K562 (cell line): ENCODE results near the gene CHM. TPM values are rescaled to one million over a fixed set of nuclear protein-coding genes. Genes with fewer than 3 reads are reported as not detected.

Experiments used
- TBL1XR1 ChIP-seq, 2 experiments: IDR thresholded peaks; 2 replicates each; pipeline ENCODE4 v1.6.1; 2012; ENCODE audit warnings: improper control_type of control experiment in 2 of 2, low read length in 2 of 2, mild to moderate bottlenecking in 1 of 2
- ZBTB8A ChIP-seq: fragments of 450-650 bp; IDR thresholded peaks from 2 replicates; pipeline ENCODE4 v1.6.1; 2018; ENCODE audit warnings: mild to moderate bottlenecking, moderate library complexity; ENCODE audit not compliant: partially characterized antibody
- ZNF212 ChIP-seq: fragments of 450-650 bp; formaldehyde crosslinking; IDR thresholded peaks from 2 replicates; pipeline ENCODE4 v1.4.0; 2020; ENCODE audit warnings: mild to moderate bottlenecking
- ZNF318 ChIP-seq, 2 experiments: fragments of 450-650 bp; IDR thresholded peaks; 2 replicates each; pipeline ENCODE4 v1.6.1; 2016; ENCODE audit warnings: mild to moderate bottlenecking in 2 of 2, borderline replicate concordance in 1 of 2, low read depth in 1 of 2, moderate library complexity in 1 of 2
- ZNF699 ChIP-seq: fragments of 250-450 bp; sonication (Bioruptor Pico); IDR thresholded peaks from 2 replicates; pipeline ENCODE4 v1.8.0; 2021; ENCODE audit warnings: mild to moderate bottlenecking, moderate library complexity; ENCODE audit not compliant: insufficient replicate concordance
- polyA plus RNA-seq, 8 experiments: library from polyadenylated mRNA; depleted of rRNA in 4 of 8; stranded (reverse) in 5 of 8; unstranded in 3 of 8; fragments of >200 nt; fragmentation: Nextera tagmentation in 2 of 8; fragmentation: Illumina TruSeq in 1 of 8; extraction: Ambion mirVana in 2 of 8; extraction: Trizol in 1 of 8; gene quantifications; 2 replicates each; pipeline versions ENCODE4 v1.2.1 to v1.2.3, GENCODE V29; 2011 to 2014; ENCODE audit warnings: inconsistent platforms in 1 of 8, missing spikeins in 1 of 8
- total RNA-seq, 7 experiments: library from RNA; depleted of rRNA in 6 of 7; stranded (reverse); fragments of >200 nt in 6 of 7; fragmentation: Illumina TruSeq in 2 of 7; extraction: Trizol in 2 of 7; gene quantifications; 2 replicates each; pipeline versions ENCODE4 v1.2.1 to v1.2.3, GENCODE V29; 2011 to 2021; ENCODE audit warnings: low replicate concordance in 1 of 7
- TF ChIP-seq, protein P1 (sequence below): fragments of 250-450 bp; sonication (Bioruptor Pico); IDR thresholded peaks from 2 replicates; pipeline ENCODE4 v1.4.0; 2020; ENCODE audit warnings: mild to moderate bottlenecking, moderate library complexity

The CHM gene
- total and polyA plus RNA-seq, 9 of the 15 experiments (the other 6 are each of a cell fraction or from before 2014, with no cell fraction given), result 2.2 to 9.0 (median 4.6) TPM

GRCh38 chrX:85930099-85930498 is 117.3 kb downstream of the CHM start (continued):
- TF ChIP-seq ZNF318 (IDR thresholded peaks at IDR 0.05; ENCODE audit: borderline replicate concordance in 1 of 2, low read depth in 1 of 2), result no peak
- TF ChIP-seq ZBTB8A, result no peak
- TF ChIP-seq, protein P1, sequence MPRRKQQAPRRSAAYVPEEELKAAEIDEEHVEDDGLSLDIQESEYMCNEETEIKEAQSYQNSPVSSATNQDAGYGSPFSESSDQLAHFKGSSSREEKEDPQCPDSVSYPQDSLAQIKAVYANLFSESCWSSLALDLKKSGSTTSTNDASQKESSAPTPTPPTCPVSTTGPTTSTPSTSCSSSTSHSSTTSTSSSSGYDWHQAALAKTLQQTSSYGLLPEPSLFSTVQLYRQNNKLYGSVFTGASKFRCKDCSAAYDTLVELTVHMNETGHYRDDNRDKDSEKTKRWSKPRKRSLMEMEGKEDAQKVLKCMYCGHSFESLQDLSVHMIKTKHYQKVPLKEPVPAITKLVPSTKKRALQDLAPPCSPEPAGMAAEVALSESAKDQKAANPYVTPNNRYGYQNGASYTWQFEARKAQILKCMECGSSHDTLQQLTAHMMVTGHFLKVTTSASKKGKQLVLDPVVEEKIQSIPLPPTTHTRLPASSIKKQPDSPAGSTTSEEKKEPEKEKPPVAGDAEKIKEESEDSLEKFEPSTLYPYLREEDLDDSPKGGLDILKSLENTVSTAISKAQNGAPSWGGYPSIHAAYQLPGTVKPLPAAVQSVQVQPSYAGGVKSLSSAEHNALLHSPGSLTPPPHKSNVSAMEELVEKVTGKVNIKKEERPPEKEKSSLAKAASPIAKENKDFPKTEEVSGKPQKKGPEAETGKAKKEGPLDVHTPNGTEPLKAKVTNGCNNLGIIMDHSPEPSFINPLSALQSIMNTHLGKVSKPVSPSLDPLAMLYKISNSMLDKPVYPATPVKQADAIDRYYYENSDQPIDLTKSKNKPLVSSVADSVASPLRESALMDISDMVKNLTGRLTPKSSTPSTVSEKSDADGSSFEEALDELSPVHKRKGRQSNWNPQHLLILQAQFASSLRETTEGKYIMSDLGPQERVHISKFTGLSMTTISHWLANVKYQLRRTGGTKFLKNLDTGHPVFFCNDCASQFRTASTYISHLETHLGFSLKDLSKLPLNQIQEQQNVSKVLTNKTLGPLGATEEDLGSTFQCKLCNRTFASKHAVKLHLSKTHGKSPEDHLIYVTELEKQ, result no peak
- TF ChIP-seq ZNF212 (CRISPR knock-in tag), result no peak
- TF ChIP-seq ZNF699 (CRISPR knock-in tag), result no peak
- TF ChIP-seq TBL1XR1 (IDR thresholded peaks at IDR 0.05; ENCODE audit: low read length in 2 of 2), result no peak
